Skin of body (tissue), 2 donors: ENCODE measurements around the gene VWF. TPM values are rescaled to one million over a fixed set of nuclear protein-coding genes. Genes with fewer than 3 reads are reported as not detected.

ENCODE experiments used
- small RNA-seq: library from RNA; depleted of rRNA; stranded (forward); fragments of <200 nt; gene quantifications from one replicate; pipeline ENCODE3, GENCODE V24; 2014; ENCODE audit warnings: low replicate concordance
- total RNA-seq: library from RNA; depleted of rRNA; stranded (reverse); fragments of >200 nt; gene quantifications from one replicate; pipeline ENCODE4 v1.2.3, GENCODE V29; 2014

The VWF gene
- total RNA-seq, 1 donor from 2014 or later = 51.8 TPM

Small RNA genes lying within 50 kb of the gene (small RNA-seq; reads per million reads assigned to genes)
- gene RN7SL69P = not detected

Other genes with a start within 250 kb of the VWF start
- gene ANO2, start 179.4 kb downstream of the VWF start, total RNA-seq = 7.8 TPM
- gene CD9, start 75.7 kb upstream of the VWF start, total RNA-seq = 297 TPM
- 5.4 TPM for gene PLEKHG6, start 186.0 kb upstream of the VWF start, total RNA-seq
- gene TNFRSF1A, start 217.4 kb upstream of the VWF start, total RNA-seq = 69.2 TPM